ENCODE results near the gene STK24.

The STK24 gene

GRCh38 chr13:98528663-98529064, 48.2 kb downstream of the STK24 start:
- DNase-seq, result no peak

- DNase-seq, result no peak
Measured at GRCh38 chr13:98527526-98527925, 49.4 kb downstream of the STK24 start.

- DNase-seq, result no peak
Measured at GRCh38 chr13:98526182-98526512, 50.8 kb downstream of the STK24 start.

GRCh38 chr13:98525456-98526181, 51.3 kb downstream of the STK24 start:
- no peak for DNase-seq

GRCh38 chr13:98524793-98525192, 52.1 kb downstream of the STK24 start:
- no peak for DNase-seq

GRCh38 chr13:98524391-98524790, 52.5 kb downstream of the STK24 start:
- DNase-seq, result no peak

- DNase-seq, result no peak
Measured at GRCh38 chr13:98523455-98524102, 53.3 kb downstream of the STK24 start.

GRCh38 chr13:98522371-98522770, 54.5 kb downstream of the STK24 start:
- DNase-seq, result no peak

GRCh38 chr13:98521461-98522247, 55.3 kb downstream of the STK24 start:
- DNase-seq, result no peak

GRCh38 chr13:98520674-98521449, 56.0 kb downstream of the STK24 start:
- DNase-seq, result no peak

GRCh38 chr13:98519976-98520375, 56.9 kb downstream of the STK24 start:
- DNase-seq, result no peak

- DNase-seq, result no peak
Measured at GRCh38 chr13:98517576-98518310, 59.2 kb downstream of the STK24 start.

GRCh38 chr13:98515818-98516465, 61.0 kb downstream of the STK24 start:
- no peak for DNase-seq

- DNase-seq, result no peak
Measured at GRCh38 chr13:98514288-98514687, 62.6 kb downstream of the STK24 start.

- DNase-seq, result no peak
Measured at GRCh38 chr13:98513837-98514236, 63.1 kb downstream of the STK24 start.

GRCh38 chr13:98512774-98513665, 63.9 kb downstream of the STK24 start:
- no peak for DNase-seq

- DNase-seq, result no peak
Measured at GRCh38 chr13:98511435-98511834, 65.5 kb downstream of the STK24 start.

- no peak for DNase-seq
Measured at GRCh38 chr13:98510156-98510509, 66.8 kb downstream of the STK24 start.

GRCh38 chr13:98509271-98510155, 67.4 kb downstream of the STK24 start:
- no peak for DNase-seq

GRCh38 chr13:98508685-98509084, 68.2 kb downstream of the STK24 start:
- no peak for DNase-seq

All from NCI-H2029 treated with DMSO at 0.1 percent for 48 hours (cell line).